Adrenal gland (tissue), 12 donors: ENCODE data around the gene STRIT1. TPM values are rescaled to one million over a fixed set of nuclear protein-coding genes. Genes with fewer than 3 reads are reported as not detected.

Source experiments
- DNase-seq, 7 donors: peaks; one replicate each; pipeline ENCODE4 v3.0.0-alpha.2; 2019 to 2020
- H3K27ac ChIP-seq, 5 donors: fragments of 200-600 bp; sonication (generic) in 4 of 5; 1 replicate in 3 of 5; 2 replicates in 2 of 5; pipeline versions ENCODE4 v1.5.1 to v1.8.0; 2016 to 2020; ENCODE audit warnings: mild to moderate bottlenecking in 1 of 5
- H3K27me3 ChIP-seq: fragments of 200-600 bp; 2 replicates; pipeline ENCODE4 v1.8.0; 2021
- H3K36me3 ChIP-seq, 2 donors: fragments of 200-600 bp; replicated peaks in 1 of 2; 1 replicate in 1 of 2; 2 replicates in 1 of 2; pipeline versions ENCODE4 v1.5.1 to v1.8.0; 2018 to 2022
- H3K4me1 ChIP-seq, 2 donors: fragments of 200-600 bp; replicated peaks in 1 of 2; 1 replicate in 1 of 2; 2 replicates in 1 of 2; pipeline versions ENCODE4 v1.5.1 to v1.8.0; 2018 to 2021
- H3K4me3 ChIP-seq, 4 donors: fragments of 200-600 bp; sonication (generic) in 3 of 4; one replicate each; pipeline ENCODE4 v1.5.1; 2016 to 2018
- H3K9me3 ChIP-seq, 3 donors: fragments of 200-600 bp; sonication (generic) in 1 of 3; replicated peaks in 1 of 3; 1 replicate in 2 of 3; 2 replicates in 1 of 3; pipeline versions ENCODE4 v1.5.1 to v1.8.0; 2016 to 2021
- POLR2A ChIP-seq, 2 donors: fragments of 450-650 bp; IDR thresholded peaks; one replicate each; pipeline ENCODE4 v1.6.1; 2017; ENCODE audit warnings: antibody characterized with exemption in 2 of 2, mild to moderate bottlenecking in 2 of 2, moderate library complexity in 1 of 2
- WGBS, 4 donors: extraction: QIAGEN DNeasy Blood & Tissue Kit in 2 of 4; methylation state at CpG; one replicate each; pipeline versions ENCODE4 v1.1.5 to v1.1.7; 2013 to 2017; 5-methylcytosine and 5-hydroxymethylcytosine counted together
- intact Hi-C, 2 donors: fragments of 100-400 bp; cut with DNase I; formaldehyde crosslinking; loops; one replicate each; pipeline versions ENCODE4 v1.14.1 to v1.15.0; 2022 to 2023
- polyA plus RNA-seq, 3 donors: library from polyadenylated mRNA; stranded (reverse); fragments of 200-250 nt in 2 of 3; fragments of 350-450 nt in 1 of 3; fragmentation: Illumina TruSeq in 1 of 3; extraction: RNeasy Lipid Tissue Mini Kit (QIAGEN cat#74804) in 1 of 3; gene quantifications; one replicate each; pipeline ENCODE4 v1.2.3, GENCODE V29; 2013 to 2014
- total RNA-seq, 9 donors: library from RNA; depleted of rRNA in 4 of 9; stranded (reverse); fragments of >200 nt in 4 of 9; fragments of 120-200 nt in 1 of 9; fragmentation: NEBNext Ultra II Directional in 1 of 9; extraction: Animal tissue kit (Norgen Biotek cat#: 25700) in 1 of 9; gene quantifications; one replicate each; pipeline versions ENCODE4 v1.1.0 to v1.2.4, GENCODE V29; 2013 to 2023
- TF ChIP-seq, protein P1 (sequence below), 6 experiments: fragments of 450-650 bp in 4 of 6; fragments of 200-600 bp in 2 of 6; sonication (generic) in 1 of 6; IDR thresholded peaks; 1 replicate in 5 of 6; 2 replicates in 1 of 6; pipeline versions ENCODE4 v1.5.1 to v1.8.0; 2016 to 2021; ENCODE audit warnings: antibody characterized with exemption in 6 of 6, mild to moderate bottlenecking in 2 of 6, moderate library complexity in 1 of 6
- donor health status: healthy with polysubstance abuse.
- donor health status: Bipolar disorder and iron deficiency.
- donor health status: DM: yes; HTN: yes; CAD: no.
- donor health status: DM: no; HTN: no; CAD: no.
- donor health status: DM: no; HTN: no; CAD: no.
- donor health status: DM: yes; HTN: yes; CAD: no.

The STRIT1 gene
- total and polyA plus RNA-seq, 12 donors: 0.30 to 3.4 TPM; not detected in 10

DNA sequence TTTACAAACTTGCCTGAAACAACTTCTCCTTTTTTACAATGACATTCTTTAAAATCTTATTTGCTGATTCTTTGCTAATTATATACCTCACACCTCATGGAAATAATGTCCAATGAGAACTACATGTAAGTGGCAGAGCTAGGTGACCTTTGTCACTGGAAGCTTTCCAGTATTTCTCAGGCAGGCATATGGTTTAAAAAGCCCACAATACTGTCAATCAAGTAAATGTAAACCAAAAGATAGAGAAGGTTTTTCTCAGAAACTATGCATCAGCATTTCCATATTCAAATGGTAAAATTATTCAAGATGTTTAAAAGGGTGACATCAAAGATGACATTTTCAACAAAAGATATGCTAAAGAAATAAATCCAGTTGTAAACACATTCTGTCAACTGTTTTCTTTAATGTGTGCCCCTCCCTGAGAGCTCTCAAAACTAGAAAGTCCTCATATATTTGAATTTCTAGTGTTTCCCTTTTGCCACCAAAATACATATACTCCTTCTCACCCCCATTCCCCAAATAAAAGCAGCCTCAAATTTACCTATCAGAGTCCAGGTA is 10.1 kb upstream of the STRIT1 start:
- no peak for TF ChIP-seq POLR2A (IDR thresholded peaks at IDR 0.05)
- TF ChIP-seq, protein P1, sequence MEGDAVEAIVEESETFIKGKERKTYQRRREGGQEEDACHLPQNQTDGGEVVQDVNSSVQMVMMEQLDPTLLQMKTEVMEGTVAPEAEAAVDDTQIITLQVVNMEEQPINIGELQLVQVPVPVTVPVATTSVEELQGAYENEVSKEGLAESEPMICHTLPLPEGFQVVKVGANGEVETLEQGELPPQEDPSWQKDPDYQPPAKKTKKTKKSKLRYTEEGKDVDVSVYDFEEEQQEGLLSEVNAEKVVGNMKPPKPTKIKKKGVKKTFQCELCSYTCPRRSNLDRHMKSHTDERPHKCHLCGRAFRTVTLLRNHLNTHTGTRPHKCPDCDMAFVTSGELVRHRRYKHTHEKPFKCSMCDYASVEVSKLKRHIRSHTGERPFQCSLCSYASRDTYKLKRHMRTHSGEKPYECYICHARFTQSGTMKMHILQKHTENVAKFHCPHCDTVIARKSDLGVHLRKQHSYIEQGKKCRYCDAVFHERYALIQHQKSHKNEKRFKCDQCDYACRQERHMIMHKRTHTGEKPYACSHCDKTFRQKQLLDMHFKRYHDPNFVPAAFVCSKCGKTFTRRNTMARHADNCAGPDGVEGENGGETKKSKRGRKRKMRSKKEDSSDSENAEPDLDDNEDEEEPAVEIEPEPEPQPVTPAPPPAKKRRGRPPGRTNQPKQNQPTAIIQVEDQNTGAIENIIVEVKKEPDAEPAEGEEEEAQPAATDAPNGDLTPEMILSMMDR (IDR thresholded peaks at IDR 0.05): no peak
- Histone ChIP-seq H3K36me3 (no peaks in the 10 kb centered on the region), H3K9me3 (no peaks in the 10 kb centered on the region), H3K27ac (no peak overlapping the region), H3K4me3 (no peak overlapping the region), H3K4me1 (no peaks in the 10 kb centered on the region), H3K27me3 (no peaks in the 10 kb centered on the region)
- intact Hi-C loops: no loop called here
- DNase-seq: no peak

DNA sequence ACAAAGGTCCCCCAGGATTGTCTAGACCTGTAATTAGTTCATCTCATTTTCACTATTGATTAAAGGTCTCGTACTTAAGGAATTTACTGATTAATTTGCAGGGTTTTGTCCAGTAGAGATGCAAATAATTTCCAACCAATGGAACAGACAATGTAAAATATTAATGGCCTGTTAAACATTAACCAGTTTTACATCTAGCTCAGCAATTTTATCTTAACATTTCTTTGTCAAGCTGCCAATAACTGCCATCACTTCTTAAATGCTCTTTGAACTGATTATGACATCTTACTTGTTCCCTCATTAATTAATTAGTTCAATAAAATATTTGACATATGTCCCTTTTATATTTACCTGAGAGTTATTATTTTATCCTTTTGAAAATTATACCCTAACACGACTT is 9.4 kb upstream of the STRIT1 start:
- TF ChIP-seq POLR2A (IDR thresholded peaks at IDR 0.05): no peak
- TF ChIP-seq, protein P1 (IDR thresholded peaks at IDR 0.05): no peak
- Histone ChIP-seq H3K27me3 (no peaks in the 10 kb centered on the region), H3K36me3 (no peaks in the 10 kb centered on the region), H3K4me1 (no peaks in the 10 kb centered on the region), H3K4me3 (no peak overlapping the region), H3K9me3 (no peaks in the 10 kb centered on the region), H3K27ac (no peak overlapping the region)
- intact Hi-C loops: no loop called here
- WGBS, 4 donors: 39 to 93% (median 52%) methylated on average over 2 of the region's 2 CpGs
- DNase-seq: no peak

DNA sequence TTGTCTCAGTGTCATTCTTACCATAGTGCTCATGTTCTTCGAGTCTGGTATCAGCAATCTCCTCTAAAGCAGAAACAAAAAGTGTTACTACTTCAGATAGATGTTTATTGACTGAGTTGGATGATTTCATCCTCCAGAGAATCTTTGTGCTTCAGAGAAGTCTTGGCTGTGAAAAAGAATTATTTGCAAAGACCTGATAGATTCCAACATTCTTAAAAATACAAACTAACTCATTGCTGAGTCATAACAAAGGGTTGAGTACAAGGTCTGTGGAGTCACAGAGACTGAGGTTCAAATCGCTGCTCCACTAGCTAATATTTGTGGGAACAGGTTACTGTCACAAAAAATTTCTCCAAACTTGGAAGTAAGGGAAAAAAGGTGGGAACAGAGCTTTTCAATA is 9.0 kb upstream of the STRIT1 start:
- TF ChIP-seq, protein P1 (IDR thresholded peaks at IDR 0.05): no peak
- no peak for TF ChIP-seq POLR2A (IDR thresholded peaks at IDR 0.05)
- Histone ChIP-seq H3K27me3 (no peaks in the 10 kb centered on the region), H3K36me3 (no peaks in the 10 kb centered on the region), H3K4me1 (no peaks in the 10 kb centered on the region), H3K27ac (no peak overlapping the region), H3K9me3 (no peaks in the 10 kb centered on the region), H3K4me3 (no peak overlapping the region)
- intact Hi-C loops: no loop called here
- no peak for DNase-seq
- 69 to 81% (median 76%) methylated on average over 2 of the region's 2 CpGs for WGBS, 4 donors

DNA sequence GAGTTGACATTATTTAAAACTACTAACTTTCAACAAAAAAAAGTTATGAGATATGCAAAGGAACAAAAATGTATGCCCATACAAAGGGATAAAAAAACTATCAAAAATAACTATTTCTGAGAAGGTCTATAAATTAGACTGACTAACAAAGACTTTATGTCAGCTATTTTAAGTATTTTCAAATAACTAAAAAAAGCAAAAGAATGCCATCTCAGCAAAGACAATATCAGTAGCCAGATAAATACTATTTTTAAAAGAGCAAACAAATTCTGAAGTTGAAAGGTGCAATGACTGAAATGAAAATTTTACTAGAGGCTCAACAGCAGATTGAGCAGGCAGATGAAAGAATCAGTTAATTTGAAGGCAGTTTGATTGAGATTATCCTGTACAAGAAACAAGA is 3.6 kb upstream of the STRIT1 start:
- intact Hi-C loops: no loop called here
- no peak for DNase-seq
- no peak for TF ChIP-seq POLR2A (IDR thresholded peaks at IDR 0.05)
- TF ChIP-seq, protein P1 (IDR thresholded peaks at IDR 0.05): no peak
- Histone ChIP-seq H3K9me3 (peaks cover 0 to 5% (median 0%) of the 10 kb centered on the region in 3 donors), H3K36me3 (no peaks in the 10 kb centered on the region), H3K27me3 (no peaks in the 10 kb centered on the region), H3K4me1 (no peaks in the 10 kb centered on the region), H3K27ac (no peak overlapping the region), H3K4me3 (no peak overlapping the region)
